GM23338 (cell line): ENCODE data around the gene BMPER. TPM values are rescaled to one million over a fixed set of nuclear protein-coding genes. Genes with fewer than 3 reads are reported as not detected.
A peak's percentile ranks its signal among the peaks of the same experiment; 100 is the strongest.

Experiments used
- ATAC-seq: fragments of 200-7000 bp; cut with Tn5 transposase; 3 replicates; pipeline ENCODE4 v1.9.1; 2020
- DNase-seq: peaks from one replicate; pipeline ENCODE4 v3.0.0-alpha.2; 2015; ENCODE audit warnings: low spot score
- H2AFZ ChIP-seq: fragments of 200-600 bp; sonication (generic); 2 replicates; pipeline ENCODE4 v1.8.0; 2016; ENCODE audit warnings: antibody characterized with exemption, mild to moderate bottlenecking, moderate library complexity
- H3F3A ChIP-seq: fragments of 200-600 bp; sonication (generic); replicated peaks from 2 replicates; pipeline ENCODE4 v1.8.0; 2017; ENCODE audit warnings: antibody characterized with exemption, mixed run types, low read depth
- H3K27ac ChIP-seq: fragments of 200-600 bp; sonication (generic); 2 replicates; pipeline ENCODE4 v1.6.1; 2016; ENCODE audit warnings: low read depth
- H3K27me3 ChIP-seq: fragments of 200-600 bp; sonication (generic); 2 replicates; pipeline ENCODE4 v1.8.0; 2016; ENCODE audit warnings: mild to moderate bottlenecking, mixed run types, moderate library complexity; ENCODE audit not compliant: insufficient read depth
- H3K36me3 ChIP-seq: fragments of 200-600 bp; sonication (generic); 2 replicates; pipeline ENCODE4 v1.8.0; 2016; ENCODE audit warnings: mild to moderate bottlenecking; ENCODE audit not compliant: insufficient read depth
- H3K4me1 ChIP-seq: fragments of 200-600 bp; sonication (generic); 2 replicates; pipeline ENCODE4 v1.8.0; 2016; ENCODE audit warnings: mild to moderate bottlenecking, moderate library complexity; ENCODE audit not compliant: insufficient read depth
- H3K4me2 ChIP-seq: fragments of 200-600 bp; sonication (generic); 2 replicates; pipeline ENCODE4 v1.7.1; 2017; ENCODE audit warnings: mixed run types
- H3K4me3 ChIP-seq: fragments of 200-600 bp; sonication (generic); 2 replicates; pipeline ENCODE4 v1.6.1; 2016; ENCODE audit warnings: mixed run types
- H3K79me2 ChIP-seq: fragments of 200-600 bp; sonication (generic); replicated peaks from 2 replicates; pipeline ENCODE4 v1.8.0; 2017; ENCODE audit warnings: mild to moderate bottlenecking; ENCODE audit not compliant: insufficient read depth
- H3K9me2 ChIP-seq: fragments of 200-600 bp; sonication (generic); 2 replicates; pipeline ENCODE4 v1.8.0; 2017; ENCODE audit not compliant: insufficient read depth
- H4K20me1 ChIP-seq: fragments of 200-600 bp; sonication (generic); replicated peaks from 2 replicates; pipeline ENCODE4 v1.8.0; 2017; ENCODE audit warnings: mild to moderate bottlenecking; ENCODE audit not compliant: insufficient read depth
- H3K27ac Mint-ChIP-seq: 2 replicates; pipeline ENCODE4 v1.8.0; 2020; ENCODE audit warnings: inconsistent platforms, mild to moderate bottlenecking, moderate library complexity, mixed read lengths
- H3K27me3 Mint-ChIP-seq: 3 replicates; pipeline ENCODE4 v1.8.0; 2022; ENCODE audit warnings: low read depth, mild to moderate bottlenecking, moderate library complexity, mixed read lengths, inconsistent platforms; ENCODE audit not compliant: insufficient read depth, poor library complexity
- H3K36me3 Mint-ChIP-seq: 3 replicates; pipeline ENCODE4 v1.8.0; 2021; ENCODE audit warnings: low read depth, mild to moderate bottlenecking, inconsistent platforms, moderate library complexity, mixed read lengths
- H3K4me1 Mint-ChIP-seq: 3 replicates; pipeline ENCODE4 v1.8.0; 2020; ENCODE audit warnings: mild to moderate bottlenecking, inconsistent platforms, mixed read lengths
- H3K4me3 Mint-ChIP-seq: 3 replicates; pipeline ENCODE4 v1.8.0; 2021; ENCODE audit warnings: moderate library complexity, mild to moderate bottlenecking, inconsistent platforms, mixed read lengths
- H3K9me3 Mint-ChIP-seq: 3 replicates; pipeline ENCODE4 v1.8.0; 2020; ENCODE audit warnings: moderate library complexity, mild to moderate bottlenecking, inconsistent platforms, mixed read lengths
- CREB1 ChIP-seq: fragments of 250-450 bp; sonication (Bioruptor Pico); IDR thresholded peaks from 2 replicates; pipeline ENCODE4 v1.5.0; 2020; ENCODE audit warnings: low read depth, mild to moderate bottlenecking, moderate library complexity
- ETS1 ChIP-seq: IDR thresholded peaks from 2 replicates; pipeline ENCODE4 v1.6.1; 2016; ENCODE audit warnings: antibody characterized with exemption
- EZH2 ChIP-seq: fragments of 200-600 bp; sonication (generic); IDR thresholded peaks from one replicate; pipeline ENCODE4 v1.8.0; 2017; ENCODE audit warnings: antibody characterized with exemption, mild to moderate bottlenecking, low read depth; ENCODE audit not compliant: unreplicated experiment
- EZH2phosphoT487 ChIP-seq: fragments of 200-600 bp; sonication (generic); IDR thresholded peaks from one replicate; pipeline ENCODE4 v1.8.1; 2018; ENCODE audit warnings: antibody characterized with exemption; ENCODE audit not compliant: unreplicated experiment
- JUNB ChIP-seq: IDR thresholded peaks from one replicate; pipeline ENCODE4 v1.6.1; 2016; ENCODE audit warnings: antibody characterized with exemption; ENCODE audit not compliant: unreplicated experiment
- POLR2AphosphoS5 ChIP-seq: IDR thresholded peaks from 2 replicates; pipeline ENCODE4 v1.6.1; 2016; ENCODE audit warnings: antibody characterized with exemption, low read depth
- STAT1 ChIP-seq: IDR thresholded peaks from one replicate; pipeline ENCODE4 v1.6.1; 2016; ENCODE audit warnings: antibody characterized with exemption; ENCODE audit not compliant: unreplicated experiment
- ZNF114 ChIP-seq: fragments of 250-450 bp; sonication (Bioruptor Pico); IDR thresholded peaks from 2 replicates; pipeline ENCODE4 v1.5.0; 2020; ENCODE audit warnings: mild to moderate bottlenecking, moderate library complexity
- ZNF331 ChIP-seq: fragments of 250-450 bp; sonication (Bioruptor Pico); IDR thresholded peaks from 2 replicates; pipeline ENCODE4 v1.5.0; 2020; ENCODE audit warnings: low read depth, mild to moderate bottlenecking, moderate library complexity
- long read RNA-seq: library from polyadenylated mRNA; unstranded; transcript quantifications from one replicate; pipeline ENCODE4 v2.0.0, GENCODE V29; 2020; ENCODE audit not compliant: unreplicated experiment
- polyA plus RNA-seq: library from polyadenylated mRNA; unstranded; fragments of >200 nt; fragmentation: Nextera tagmentation; extraction: Ambion mirVana; gene quantifications from 2 replicates; pipeline ENCODE4 v1.2.1, GENCODE V29; 2016
- total RNA-seq: library from RNA; depleted of rRNA; stranded (reverse); fragments of >200 nt; shearing (Covaris generic); gene quantifications from 2 replicates; pipeline ENCODE4 v1.2.3, GENCODE V29; 2014; rRNA removed
- TF ChIP-seq, protein P1 (sequence below): IDR thresholded peaks from one replicate; pipeline ENCODE4 v1.6.1; 2018; ENCODE audit warnings: antibody characterized with exemption; ENCODE audit not compliant: unreplicated experiment

The BMPER gene
- 0.43 and 1.4 TPM in 2 replicates for total RNA-seq
- polyA plus RNA-seq, result 0.53 and 0.77 TPM in 2 replicates
- long read RNA-seq, result 0 reads

GRCh38 chr7:33905389-33906032 is at the start of gene BMPER:
TSS of gene BMPER (plus strand) at chr7:33905539. CDS start at chr7:33905614, 75 bp downstream.
- Histone ChIP-seq H2AFZ (peak within 1 kb of the TSS; percentile 98), H3K27ac (no peak within 1 kb of the TSS), H4K20me1 (peaks cover 3% of the 10 kb centered on the region; the same call in 1 of the 2 replicates), H3K4me3 (peak within 1 kb of the TSS; percentile 81), H3K36me3 (no peaks in the 10 kb centered on the region), H3K4me1 (peaks cover 27% of the 10 kb centered on the region), H3K4me2 (peak within 1 kb of the TSS; percentile 96), H3F3A (no peaks in the 10 kb centered on the region), H3K9me2 (no peaks in the 10 kb centered on the region), H3K79me2 (no peaks in the 10 kb centered on the region), H3K27me3 (peaks cover 58% of the 10 kb centered on the region)
- H3K36me3 Mint-ChIP-seq, result no peaks in the 10 kb centered on the region
- ATAC-seq, result peak; percentile 73
- peaks cover 33% of the 10 kb centered on the region for H3K27me3 Mint-ChIP-seq
- H3K9me3 Mint-ChIP-seq, result no peaks in the 10 kb centered on the region; the same call in 2 of the 3 replicates
- DNase-seq, result peak; percentile 89
- H3K4me1 Mint-ChIP-seq, result peaks cover 28% of the 10 kb centered on the region
- peak within 1 kb of the TSS; percentile 86 for H3K4me3 Mint-ChIP-seq
- H3K27ac Mint-ChIP-seq, result no peak within 1 kb of the TSS
- TF ChIP-seq EZH2, result no peak
- peak; percentile 29; the same call in 1 of the 2 replicates for TF ChIP-seq CREB1

DNA sequence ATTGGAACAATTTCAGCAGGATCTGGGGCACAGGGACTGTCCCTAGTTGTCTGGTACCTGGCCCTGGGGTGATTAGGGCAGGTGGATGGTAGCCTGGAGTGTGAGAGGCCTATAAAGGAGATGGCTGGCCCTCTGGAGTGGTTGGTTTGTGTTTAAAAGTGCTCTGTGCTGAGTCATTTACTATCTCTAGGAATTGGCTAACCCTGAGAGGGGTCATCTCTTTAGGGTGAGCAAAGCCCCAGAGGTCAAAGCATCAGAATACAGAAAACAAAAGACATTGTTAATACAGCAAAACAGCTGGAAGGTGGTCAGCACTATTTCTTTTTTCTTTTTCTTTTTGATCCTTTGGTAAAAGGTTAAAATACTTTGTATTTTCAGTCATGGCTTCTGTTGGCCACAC is 43.4 kb upstream of the BMPER start:
- ATAC-seq (no peak), DNase-seq (no peak)
- no peaks in the 10 kb centered on the region for H3K79me2 ChIP-seq
- Mint-ChIP-seq H3K4me1 (peaks cover 9% of the 10 kb centered on the region), H3K36me3 (no peaks in the 10 kb centered on the region; the same call in 2 of the 3 replicates), H3K27ac (peak overlapping the region; percentile 29; the same call in 1 of the 2 replicates), H3K27me3 (peaks cover 3% of the 10 kb centered on the region), H3K4me3 (no peak overlapping the region), H3K9me3 (peaks cover 13% of the 10 kb centered on the region; the same call in 2 of the 3 replicates)
- no peak overlapping the region for H2AFZ ChIP-seq
- H3K4me1 ChIP-seq, result peaks cover 13% of the 10 kb centered on the region
- H3K27ac ChIP-seq, result no peak overlapping the region
- H3K4me3 ChIP-seq, result no peak overlapping the region
- no peaks in the 10 kb centered on the region for H3K36me3 ChIP-seq
- no peaks in the 10 kb centered on the region for H4K20me1 ChIP-seq
- H3K27me3 ChIP-seq, result no peaks in the 10 kb centered on the region
- no peak overlapping the region for H3K4me2 ChIP-seq
- no peaks in the 10 kb centered on the region for H3F3A ChIP-seq
- no peaks in the 10 kb centered on the region; the same call in 1 of the 2 replicates for H3K9me2 ChIP-seq
- TF ChIP-seq ETS1, result no peak
- no peak for TF ChIP-seq ZNF331 (CRISPR knock-in tag)
- no peak for TF ChIP-seq ZNF114 (CRISPR knock-in tag)
- no peak for TF ChIP-seq EZH2
- TF ChIP-seq JUNB, result no peak
- TF ChIP-seq STAT1, result no peak
- no peak for TF ChIP-seq EZH2phosphoT487
- no peak for TF ChIP-seq POLR2AphosphoS5
- TF ChIP-seq, protein P1, sequence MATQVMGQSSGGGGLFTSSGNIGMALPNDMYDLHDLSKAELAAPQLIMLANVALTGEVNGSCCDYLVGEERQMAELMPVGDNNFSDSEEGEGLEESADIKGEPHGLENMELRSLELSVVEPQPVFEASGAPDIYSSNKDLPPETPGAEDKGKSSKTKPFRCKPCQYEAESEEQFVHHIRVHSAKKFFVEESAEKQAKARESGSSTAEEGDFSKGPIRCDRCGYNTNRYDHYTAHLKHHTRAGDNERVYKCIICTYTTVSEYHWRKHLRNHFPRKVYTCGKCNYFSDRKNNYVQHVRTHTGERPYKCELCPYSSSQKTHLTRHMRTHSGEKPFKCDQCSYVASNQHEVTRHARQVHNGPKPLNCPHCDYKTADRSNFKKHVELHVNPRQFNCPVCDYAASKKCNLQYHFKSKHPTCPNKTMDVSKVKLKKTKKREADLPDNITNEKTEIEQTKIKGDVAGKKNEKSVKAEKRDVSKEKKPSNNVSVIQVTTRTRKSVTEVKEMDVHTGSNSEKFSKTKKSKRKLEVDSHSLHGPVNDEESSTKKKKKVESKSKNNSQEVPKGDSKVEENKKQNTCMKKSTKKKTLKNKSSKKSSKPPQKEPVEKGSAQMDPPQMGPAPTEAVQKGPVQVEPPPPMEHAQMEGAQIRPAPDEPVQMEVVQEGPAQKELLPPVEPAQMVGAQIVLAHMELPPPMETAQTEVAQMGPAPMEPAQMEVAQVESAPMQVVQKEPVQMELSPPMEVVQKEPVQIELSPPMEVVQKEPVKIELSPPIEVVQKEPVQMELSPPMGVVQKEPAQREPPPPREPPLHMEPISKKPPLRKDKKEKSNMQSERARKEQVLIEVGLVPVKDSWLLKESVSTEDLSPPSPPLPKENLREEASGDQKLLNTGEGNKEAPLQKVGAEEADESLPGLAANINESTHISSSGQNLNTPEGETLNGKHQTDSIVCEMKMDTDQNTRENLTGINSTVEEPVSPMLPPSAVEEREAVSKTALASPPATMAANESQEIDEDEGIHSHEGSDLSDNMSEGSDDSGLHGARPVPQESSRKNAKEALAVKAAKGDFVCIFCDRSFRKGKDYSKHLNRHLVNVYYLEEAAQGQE, result no peak
